HG02798 (cell line): ENCODE results near the gene KCNMA1.

ENCODE experiments used
- ATAC-seq: cut with Tn5 transposase; IDR thresholded peaks from one replicate; pipeline ENCODE4 v1.9.1; 2021; ENCODE audit warnings: mild to moderate bottlenecking; ENCODE audit not compliant: unreplicated experiment, poor library complexity

Gene KCNMA1

DNA sequence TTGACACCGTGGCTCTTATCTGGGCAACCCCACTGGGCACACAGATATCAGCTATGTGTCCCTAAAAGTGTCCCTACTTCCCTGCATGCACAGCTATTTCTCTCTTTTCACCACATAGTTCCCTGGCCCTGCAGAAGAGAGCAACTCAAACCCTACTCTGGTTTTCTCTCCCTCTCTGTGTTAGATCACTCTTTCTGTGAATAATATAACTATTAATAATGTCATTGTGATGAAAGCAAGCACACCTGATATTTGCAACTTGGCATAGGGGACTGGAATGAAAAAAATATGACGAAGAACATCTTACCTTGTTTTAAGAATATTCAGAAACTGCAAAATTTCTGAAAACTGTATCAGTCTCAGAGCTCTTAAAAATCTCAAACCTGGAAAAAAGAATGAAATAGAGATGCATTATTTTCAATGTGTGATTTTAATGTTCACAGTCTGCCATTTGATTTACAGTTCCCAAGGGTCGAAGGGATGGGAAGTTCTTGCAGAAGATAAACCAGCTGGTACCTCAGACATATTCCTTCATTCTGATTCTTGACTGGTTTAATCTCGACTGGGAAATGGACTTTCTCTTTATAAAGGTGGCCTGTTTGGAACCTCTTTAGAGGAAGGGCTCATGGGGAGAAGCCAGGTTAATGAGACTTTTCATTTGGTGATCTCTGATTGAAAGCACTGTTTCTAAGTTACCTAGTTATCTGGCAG lies 516.8 kb downstream of the KCNMA1 start:
- no peak for ATAC-seq

DNA sequence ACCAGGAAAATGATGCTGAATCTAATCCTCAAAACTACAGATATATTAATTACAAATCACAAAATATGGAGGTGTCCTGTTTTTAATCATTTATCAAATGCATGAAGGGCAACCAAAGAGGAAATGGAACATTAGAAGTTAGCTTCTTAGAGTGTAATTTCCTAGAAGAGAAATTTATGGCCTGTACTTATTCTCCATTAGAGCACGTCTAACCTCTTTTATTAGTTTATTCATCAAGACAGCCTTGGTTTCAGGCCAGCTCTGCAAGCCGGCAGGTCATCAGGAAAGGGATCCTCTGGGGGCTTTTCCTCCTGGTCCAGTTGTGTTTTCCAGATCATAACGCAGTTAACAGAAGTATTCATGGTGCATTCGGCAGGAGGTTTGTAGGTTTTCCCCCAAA lies 517.6 kb downstream of the KCNMA1 start:
- ATAC-seq, result no peak

DNA sequence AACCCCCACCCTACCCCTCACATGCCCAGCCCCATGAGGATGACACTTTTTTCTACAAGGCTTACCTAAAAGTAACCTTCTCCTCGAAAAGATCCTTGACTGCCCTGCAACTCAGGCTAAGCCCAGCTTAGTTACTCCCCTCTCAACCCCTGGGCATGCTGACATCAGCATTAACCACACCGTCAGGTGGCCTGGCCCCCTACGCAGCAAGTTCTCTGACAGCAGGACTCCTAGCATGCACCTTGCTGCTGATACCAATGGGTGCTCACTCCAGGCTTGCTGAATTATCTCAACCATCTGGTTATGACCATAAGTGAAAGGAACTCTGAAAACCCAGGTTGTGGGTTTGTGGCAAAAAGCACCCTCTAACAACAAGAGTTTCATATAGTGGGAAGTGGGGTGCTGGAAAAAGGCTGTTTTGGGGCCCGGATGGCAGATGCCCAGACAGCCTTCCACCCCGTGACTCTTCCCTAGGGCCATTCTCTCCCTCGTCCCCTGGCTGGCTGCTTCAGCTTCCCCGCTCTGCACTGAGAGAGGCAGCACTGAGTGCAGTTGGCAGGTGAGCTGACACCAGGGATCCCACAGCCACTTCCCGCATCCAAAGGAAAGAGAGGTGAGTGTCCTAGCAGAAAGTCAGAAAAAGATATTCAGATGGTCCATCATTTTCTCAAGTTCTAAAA lies 518.9 kb downstream of the KCNMA1 start:
- ATAC-seq, result no peak

DNA sequence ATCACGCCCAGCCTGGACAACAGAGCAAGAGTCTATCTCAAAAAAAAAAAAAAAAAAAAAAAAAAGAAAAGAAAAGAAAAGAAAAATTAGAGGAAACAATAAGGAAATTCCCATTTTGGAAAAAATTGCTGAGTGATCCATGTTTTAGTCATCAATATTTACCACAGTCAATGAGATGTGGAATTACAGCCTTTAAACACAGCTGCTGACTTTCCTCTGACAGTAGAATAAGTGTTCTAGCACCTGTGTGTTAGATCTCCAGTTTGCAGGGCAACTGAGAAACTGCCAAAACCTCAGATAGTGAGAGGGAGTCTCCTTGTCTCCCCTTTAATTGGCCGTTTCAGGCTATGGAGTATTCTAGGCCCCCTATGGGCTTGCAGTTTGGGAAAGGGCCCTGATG lies 520.1 kb downstream of the KCNMA1 start:
- ATAC-seq, result no peak

DNA sequence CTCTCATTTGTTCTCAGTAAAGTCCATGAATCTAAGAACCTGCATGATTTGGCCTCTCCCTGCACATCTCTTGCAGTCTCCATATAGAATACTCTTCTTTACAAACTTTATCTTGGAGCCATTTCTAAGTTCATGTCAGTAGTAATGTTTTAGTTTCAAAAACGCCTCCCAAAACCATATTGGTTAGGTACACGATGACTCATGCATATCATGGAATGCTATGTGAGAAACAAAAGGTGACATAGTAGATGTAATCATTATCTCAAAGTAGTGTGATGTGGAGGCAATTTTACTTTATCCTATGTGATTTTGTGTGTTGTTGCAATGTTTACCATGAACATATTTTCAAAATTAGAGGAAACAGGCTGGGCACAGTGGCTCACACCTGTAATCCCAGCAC lies 520.7 kb downstream of the KCNMA1 start:
- no peak for ATAC-seq

DNA sequence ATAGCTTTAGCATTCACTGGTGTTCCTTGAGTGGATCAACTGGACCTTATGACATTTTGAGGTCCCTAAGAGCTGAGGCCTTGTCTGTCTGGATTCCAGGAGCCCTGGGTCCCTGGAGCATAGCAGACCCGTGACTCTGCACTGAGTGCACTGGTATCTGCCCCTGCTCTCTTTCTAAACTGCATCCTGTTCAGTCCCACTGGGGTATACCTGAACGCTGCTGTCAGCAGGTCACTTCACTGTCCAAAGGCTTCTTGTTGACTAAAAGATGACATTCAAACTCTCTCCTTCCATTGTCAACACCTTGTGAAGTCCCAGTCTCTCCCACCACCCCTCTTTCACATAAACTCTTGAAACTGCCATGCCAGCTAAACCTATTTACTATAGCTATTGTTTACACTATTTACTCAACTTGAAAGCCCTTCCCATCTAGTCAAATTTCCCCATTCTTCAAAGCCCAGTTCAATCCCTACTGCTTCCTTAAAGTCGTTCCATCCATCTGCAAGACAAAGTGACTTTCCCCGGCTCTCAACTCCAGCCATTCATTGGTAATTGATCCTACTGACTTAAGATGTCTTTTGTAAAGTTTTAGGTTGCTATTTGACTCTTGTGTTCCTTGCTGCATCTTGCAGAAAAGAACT lies 523.3 kb downstream of the KCNMA1 start:
- ATAC-seq, result no peak

DNA sequence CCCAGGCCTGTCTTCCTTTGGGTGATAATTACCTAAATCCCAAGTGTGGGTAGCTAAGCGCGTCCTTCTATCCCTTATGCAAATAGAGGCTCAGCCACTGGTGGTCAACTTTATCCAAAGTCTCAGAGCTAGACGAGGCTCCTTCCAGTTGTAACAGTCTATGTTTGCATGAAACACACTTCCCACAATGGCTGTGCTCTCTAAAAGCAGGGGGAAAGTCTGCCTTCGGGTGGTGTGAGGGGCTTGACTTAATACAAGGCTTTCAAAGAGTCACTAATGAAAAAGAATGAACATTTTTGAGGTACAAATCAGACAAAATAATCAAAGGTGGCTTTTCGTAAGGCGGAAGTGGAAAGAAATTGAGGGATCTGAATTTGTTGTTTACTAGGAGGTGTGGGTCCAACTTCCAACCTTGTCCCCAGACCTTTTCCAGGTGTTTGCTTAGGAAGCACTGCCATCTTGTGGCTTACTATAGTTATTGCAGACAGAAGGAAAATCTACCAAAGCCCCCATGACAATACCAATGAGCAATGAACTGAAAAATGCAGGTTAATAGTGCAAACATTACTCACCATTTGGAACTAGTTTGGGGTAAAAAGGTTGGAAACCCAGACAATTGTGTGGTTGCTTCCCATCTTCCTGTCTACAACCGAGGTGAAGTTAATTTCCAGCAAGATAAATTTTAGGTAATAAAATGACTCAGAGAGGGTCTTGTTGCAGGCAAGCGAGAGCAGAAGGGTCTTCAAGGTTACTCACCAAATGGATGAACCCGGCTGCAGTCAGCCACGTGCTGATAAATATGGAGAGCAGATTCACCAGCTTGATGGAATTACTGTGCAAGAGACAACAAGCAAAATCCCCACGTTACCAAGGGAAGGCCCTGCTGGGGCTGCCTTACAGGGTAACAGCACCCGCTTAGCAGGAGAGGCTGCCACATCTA lies 525.7 kb downstream of the KCNMA1 start:
- no peak for ATAC-seq

DNA sequence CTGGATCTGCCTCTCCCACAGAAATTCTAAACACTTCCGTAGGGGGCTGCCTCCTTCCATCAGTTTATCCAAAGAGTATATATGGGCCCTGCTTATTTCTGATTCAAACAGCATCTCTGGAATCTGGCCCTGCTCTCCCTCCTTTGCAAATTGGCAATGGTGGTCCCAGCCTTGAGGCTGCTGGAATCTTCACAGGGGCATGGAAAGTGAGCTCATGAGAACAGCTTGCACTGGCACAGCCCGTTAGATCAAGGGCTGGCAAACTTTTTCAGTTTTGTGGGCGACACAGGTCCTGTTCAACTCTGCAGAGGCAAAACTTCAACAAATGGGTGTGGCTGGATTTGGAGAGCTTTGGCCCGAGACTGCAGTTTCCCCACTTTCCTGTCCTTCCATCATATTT lies 526.9 kb downstream of the KCNMA1 start:
- no peak for ATAC-seq

DNA sequence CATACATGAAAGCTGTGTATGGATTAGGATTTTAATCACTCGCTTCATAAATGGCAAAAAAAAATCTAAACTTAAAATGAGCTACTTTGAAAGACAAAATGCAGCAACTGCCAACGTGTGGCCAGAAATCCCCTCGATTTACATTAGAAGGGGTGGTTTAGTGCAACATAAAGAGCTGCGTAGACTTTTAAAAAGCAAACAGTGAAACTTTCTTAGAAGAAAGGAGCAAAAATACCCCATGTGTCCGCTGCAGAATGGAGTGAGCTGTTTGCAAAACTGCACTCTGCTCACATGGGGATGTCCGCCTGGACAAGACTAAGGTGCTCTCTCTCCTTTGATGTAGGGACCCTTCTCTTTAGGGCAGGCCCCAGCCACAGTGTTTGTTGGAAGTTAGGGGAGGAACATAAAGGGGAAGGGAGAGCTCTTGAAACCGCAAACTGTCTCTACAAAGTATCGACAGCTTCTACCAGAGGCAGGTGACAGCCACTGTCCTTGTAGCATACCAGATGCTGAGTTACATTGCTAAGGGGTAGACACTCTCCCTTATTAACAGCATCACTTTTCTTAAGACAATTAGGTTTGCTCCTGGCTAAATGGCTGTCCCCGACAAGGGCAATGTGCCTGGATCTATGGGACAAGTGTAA lies 528.1 kb downstream of the KCNMA1 start:
- ATAC-seq, result no peak

DNA sequence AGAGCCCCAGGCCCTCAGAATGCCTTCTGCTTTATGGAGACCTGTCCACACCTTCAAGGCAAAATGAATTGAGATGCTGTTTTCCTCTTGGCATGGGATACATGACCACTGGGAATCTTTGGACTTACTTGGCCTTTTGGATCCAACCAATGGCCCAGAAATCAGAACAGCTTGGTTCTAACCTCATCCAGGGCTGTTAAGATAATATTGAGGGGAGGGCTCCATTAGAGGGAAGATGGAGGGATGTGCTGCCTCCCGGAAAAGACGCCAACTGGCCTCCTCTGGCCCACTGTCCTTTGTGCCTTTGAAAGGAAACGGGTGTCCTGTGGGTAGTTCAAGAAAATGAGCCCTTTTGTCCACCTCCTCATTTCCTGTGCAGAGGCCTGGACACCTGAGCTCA lies 530.9 kb downstream of the KCNMA1 start:
- no peak for ATAC-seq

DNA sequence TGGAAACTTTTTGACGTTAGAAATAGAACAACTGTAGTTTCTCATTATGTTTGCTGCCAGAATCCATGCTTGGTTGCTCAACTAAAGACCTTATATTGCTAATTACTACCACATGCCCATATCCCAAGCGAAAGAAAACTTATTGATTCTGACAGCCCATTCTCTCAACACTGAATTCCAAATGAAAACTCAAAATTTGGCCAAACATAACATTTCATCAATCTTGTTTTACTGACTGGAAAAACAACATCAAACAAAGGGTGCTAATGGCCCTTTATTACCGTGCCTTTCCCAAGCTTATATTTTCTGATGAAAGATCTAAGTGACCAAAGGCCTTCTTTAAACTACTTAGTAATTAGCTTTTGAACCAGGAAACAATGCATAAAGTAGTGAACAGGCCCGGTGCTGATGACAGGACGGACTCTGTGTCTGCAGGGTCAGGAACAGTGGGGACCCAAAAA lies 531.8 kb downstream of the KCNMA1 start:
- ATAC-seq, result no peak

DNA sequence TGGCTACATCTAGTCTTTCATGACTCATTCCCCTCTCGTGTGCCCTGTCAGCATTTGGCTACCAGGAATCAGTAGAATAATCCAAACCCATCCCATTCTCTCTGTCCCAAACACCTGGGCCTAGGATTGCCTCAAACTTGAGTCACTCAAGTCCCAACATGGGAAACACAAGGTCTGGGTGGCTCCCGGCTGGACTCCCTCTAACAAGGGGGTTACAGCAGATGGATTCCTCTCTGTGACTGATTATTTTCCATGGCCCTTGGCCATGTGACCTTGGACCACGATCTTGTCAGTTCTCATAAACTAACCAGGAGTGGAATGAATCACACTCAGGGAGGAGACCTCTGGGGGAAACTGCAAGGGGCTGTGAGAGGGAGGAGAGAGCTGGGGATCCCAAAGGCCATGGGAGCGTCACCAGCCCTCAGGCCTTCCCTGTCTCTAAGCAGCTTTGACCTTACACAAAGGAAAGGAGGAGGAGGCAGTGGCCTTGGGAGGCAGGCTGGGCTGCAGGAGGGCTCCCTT lies 533.1 kb downstream of the KCNMA1 start:
- no peak for ATAC-seq

DNA sequence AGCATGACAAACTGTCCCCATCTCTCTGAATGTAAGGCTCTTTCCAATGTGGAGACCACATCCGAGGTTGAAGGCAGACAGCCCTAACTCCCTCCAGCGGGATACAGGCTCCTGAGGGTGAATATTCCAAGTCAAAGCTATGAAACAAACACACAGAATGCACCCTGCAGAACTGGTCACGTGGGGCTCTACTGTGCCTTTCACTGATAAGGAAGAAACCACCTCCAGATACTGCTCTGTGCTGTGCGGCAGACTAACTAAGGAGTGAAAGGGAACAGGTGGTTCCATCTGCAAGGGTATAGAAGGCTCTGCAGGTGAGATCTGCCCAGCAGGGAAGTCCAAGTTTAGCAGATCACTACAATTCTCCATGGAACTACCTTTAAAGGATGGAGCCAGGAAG lies 534.4 kb downstream of the KCNMA1 start:
- no peak for ATAC-seq

DNA sequence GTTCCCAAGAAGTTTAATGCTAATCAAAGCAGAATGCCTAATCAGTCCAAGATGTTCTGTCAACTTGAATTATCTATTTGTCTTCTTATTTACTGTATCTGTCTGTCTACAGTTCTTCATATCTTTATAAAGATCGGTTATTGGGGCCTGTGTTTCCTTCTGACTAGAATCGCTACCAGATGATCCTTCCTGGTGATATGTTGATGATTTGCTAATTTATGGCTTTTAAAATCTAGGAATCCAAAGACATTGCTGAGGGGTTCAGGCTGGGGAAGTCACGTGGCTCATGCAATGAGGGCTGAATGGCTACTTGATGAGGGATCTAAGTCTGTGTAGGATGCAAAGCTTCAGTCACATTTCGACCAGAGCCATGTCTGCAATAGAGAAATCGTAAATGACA lies 536.3 kb downstream of the KCNMA1 start:
- ATAC-seq, result no peak

DNA sequence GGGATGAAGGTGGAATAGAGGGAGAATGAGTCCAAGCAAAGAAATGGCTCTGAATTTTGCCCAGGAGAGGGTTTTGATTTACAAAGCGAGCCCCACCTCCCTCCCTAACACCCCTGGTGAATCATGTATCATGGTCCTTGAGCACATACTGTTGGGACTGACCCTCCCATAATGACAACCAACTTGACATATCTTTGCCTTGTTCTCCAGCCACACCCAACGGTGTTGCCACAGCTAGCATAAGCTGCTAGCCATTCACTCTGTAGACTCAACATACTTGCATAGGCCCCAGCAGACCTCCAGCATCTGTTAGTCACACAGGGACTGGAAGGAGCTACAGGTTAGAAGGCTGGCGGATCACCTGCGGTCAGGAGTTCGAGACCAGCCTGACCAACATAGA lies 538.5 kb downstream of the KCNMA1 start:
- ATAC-seq, result no peak

DNA sequence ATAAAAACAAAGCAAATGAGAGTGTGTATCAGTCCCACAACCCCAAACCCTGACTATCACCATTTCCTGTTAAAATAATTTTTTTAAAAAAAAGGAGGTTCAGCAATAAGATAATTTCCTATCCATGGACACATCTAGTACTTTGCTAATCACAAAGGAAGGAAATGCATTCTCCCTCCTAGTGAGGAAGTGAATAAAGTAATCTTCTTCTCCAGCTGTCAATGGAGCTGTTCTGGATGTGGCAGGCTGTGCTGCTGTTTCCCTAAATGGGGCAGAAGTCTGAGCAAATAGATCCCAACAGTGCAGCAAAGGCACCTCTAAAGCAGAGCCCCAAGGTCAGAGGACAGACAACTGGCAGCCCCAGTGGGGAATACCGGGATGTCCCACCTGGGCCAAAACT lies 540.0 kb downstream of the KCNMA1 start:
- ATAC-seq, result no peak

DNA sequence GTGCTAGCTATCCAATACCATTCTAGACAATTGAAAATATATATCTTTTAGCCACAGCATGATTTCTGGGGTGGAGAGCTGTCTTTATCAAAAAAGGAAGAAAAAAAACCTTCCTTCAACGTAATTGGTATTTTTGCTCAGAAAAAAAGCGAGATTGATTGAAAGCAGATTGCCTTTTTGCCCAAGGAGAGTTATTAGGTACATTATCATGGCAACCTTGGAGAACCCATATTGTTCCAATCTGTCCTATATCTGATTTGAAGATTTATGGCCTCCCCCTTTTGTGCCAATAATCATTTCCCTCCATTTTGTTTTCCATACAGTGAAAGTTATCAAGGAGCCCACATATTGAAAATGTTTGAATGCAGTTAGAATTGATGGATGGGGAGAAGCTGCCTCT lies 544.5 kb downstream of the KCNMA1 start:
- no peak for ATAC-seq

DNA sequence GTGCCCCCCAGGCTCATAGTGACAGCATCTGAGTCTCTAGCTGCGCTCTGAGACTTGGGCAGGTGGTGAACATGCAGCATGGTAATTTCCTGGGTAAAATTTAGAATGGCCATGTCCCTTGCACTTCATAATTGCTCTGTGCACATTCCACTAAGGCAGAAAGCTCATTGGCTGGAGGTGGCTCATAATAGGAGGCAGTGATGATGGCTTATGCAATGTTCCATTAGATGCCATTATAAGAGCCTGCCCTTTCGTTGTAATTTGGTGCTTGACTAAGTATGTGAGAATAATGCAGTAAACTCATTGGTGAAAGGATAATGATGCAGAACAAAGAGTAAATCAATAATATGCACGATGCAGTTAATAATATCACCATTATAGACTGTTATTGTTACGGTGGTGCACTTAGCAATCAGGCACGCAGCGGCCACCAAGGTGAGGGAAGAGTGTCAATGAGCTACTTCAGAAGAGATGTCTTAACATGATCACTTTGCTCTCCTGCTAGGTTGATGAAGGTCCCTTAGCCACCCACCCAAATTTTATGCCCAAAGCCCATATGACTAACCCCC lies 545.9 kb downstream of the KCNMA1 start:
- ATAC-seq, result no peak
